ENCODE results near the gene PRSS50.
A peak's percentile ranks its signal among the peaks of the same experiment; 100 is the strongest.
"Not testable (repeated sequence)": the region's sequence is repeated elsewhere in the genome, so short reads cannot be mapped to it uniquely, and the experiment has no call there.

The PRSS50 gene

DNA sequence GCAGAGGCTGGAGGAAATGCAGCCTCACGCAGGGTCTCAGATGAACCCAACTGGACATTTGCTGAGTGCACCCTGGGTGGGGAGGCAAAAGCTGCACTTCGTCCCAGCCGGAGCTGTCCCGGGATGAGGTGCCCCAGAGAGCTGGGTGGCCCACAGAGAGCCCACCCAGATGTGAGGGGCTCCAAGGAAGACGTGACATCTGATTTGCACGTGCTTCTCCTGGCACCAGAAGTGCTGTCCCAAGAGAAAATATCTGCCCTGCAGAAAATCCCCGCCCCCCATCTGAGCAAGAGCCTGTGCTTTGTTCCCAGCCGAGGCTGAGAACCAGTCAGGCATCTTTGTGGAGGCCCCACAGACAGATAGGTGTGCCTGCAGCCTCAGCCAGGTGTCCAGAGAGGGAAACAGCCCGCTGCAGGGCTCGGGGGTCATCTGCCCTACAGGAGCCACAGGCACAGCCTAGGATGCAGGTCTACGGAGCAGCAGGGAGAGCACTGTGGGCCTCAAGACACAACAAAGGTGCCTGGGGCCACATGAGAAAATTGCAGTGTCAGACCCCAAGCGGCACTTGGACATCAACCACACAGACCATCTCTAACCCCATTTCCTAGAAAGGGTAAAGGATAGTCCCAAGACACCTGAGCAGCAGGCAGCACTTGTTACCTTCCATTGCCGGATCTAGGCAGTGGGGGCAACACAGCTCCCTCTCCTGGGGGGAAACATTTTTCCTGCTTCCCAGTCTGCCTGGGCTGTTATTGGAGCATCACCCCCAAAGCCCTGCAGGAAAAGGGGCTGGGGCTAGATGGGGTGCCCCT is 10.7 kb downstream of the PRSS50 start:
- Mint-ChIP-seq H3K27me3 (peaks cover 6% of the 10 kb centered on the region), H3K36me3 (ENCODE audit: low read depth) (no peaks in the 10 kb centered on the region), H3K4me3 (no peak overlapping the region), H3K27ac (no peak overlapping the region), H3K4me1 (no peaks in the 10 kb centered on the region), H3K9me3 (no peaks in the 10 kb centered on the region)
- ATAC-seq (no peak), DNase-seq (no peak)

DNA sequence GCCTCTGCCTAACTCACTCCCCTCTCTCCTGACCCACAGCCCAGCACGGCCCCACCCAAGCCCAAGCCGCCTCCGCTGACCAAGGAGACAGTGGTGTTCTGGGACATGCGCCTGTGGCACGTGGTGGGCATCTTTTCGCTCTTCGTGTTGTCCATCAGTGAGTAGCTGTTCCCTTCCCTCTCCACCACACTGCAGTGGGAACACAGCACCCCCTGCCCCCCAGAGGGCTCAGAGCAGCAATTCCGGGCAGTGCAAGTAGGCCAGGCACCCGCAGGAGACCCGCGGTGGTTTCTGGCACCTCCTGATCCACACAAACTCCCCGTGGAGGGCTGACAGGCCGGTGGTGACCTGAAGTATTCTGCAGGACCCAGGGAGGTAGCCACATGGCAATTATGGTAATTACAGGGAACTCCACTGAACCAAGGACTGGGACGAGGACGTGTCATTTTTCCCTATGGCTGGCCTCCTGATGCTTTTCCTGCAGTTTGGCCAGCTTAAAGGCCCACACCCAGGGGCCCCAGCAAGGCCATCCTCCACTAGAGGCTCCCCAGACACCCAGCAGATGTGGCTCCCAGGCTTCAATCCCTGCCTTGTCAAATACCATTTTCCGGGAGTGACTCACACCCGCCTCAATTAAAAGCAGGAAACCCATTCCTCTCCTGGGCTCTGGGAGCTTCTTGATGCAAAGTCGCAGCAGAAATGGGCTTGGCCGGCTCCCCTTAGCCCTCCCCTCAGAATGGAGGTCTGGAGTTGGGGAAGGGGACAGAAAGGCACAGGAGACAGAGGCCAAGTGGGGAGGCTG is 11.7 kb downstream of the PRSS50 start:
- no peak for ATAC-seq
- Mint-ChIP-seq H3K27ac (no peak overlapping the region), H3K9me3 (no peaks in the 10 kb centered on the region), H3K36me3 (ENCODE audit: low read depth) (no peaks in the 10 kb centered on the region), H3K4me1 (peaks cover 2% of the 10 kb centered on the region), H3K27me3 (peaks cover 11% of the 10 kb centered on the region), H3K4me3 (no peak overlapping the region)
- no peak for DNase-seq

DNA sequence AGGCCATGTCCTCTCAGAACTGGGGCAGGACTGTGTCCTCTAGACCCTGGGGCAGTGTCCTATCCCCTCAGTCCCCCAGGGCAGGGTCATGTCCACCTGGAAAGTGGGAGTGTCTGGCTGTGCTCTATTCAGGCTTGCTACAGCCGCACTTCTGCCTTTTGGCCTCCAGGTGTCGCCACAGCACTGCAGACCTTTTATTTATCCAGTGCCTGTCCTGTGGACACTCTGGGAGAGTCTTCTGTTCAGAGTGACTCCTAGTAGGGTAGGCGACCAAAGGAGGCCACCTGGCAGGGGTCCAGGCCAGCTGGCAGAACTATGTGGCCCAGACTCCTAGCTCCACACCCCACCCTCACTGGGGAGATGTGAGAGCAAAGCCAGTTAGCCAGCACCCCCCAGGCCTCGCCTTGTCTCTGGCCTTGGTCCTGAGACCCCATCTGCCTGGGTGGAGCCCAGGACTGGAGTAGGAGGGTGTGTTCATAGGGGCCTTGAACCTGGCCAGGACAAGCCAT is 12.6 kb downstream of the PRSS50 start:
- H3K27me3 Mint-ChIP-seq: peaks cover 11% of the 10 kb centered on the region
- no peak overlapping the region for H3K27ac Mint-ChIP-seq
- peaks cover 2% of the 10 kb centered on the region for H3K4me1 Mint-ChIP-seq
- H3K9me3 Mint-ChIP-seq: no peaks in the 10 kb centered on the region
- no peak overlapping the region for H3K4me3 Mint-ChIP-seq
- no peaks in the 10 kb centered on the region for H3K36me3 Mint-ChIP-seq (ENCODE audit: low read depth)
- DNase-seq (peak; percentile 66), ATAC-seq (peak; percentile 72)

DNA sequence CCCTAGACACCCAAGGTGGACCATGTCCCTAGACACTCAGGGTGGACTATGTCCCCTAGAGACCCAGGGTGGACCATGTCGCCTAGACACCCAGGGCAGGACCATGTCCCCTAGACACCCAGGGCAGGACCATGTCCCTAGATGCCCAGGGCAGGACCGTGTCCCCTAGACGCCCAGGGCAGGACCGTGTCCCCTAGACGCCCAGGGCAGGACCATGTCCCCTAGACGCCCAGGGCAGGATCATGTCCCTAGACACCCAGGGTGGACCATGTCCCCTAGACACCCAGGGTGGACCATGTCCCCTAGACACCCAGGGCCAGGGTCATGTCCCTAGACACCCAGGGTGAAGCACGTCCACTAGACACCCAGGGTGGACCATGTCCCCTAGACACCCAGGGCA is 13.3 kb downstream of the PRSS50 start:
- H3K36me3 Mint-ChIP-seq (ENCODE audit: low read depth); H3K27ac Mint-ChIP-seq; H3K4me1 Mint-ChIP-seq; ATAC-seq; DNase-seq; H3K9me3 Mint-ChIP-seq; H3K4me3 Mint-ChIP-seq: not testable (repeated sequence)
- H3K27me3 Mint-ChIP-seq: peaks cover 11% of the 10 kb centered on the region

DNA sequence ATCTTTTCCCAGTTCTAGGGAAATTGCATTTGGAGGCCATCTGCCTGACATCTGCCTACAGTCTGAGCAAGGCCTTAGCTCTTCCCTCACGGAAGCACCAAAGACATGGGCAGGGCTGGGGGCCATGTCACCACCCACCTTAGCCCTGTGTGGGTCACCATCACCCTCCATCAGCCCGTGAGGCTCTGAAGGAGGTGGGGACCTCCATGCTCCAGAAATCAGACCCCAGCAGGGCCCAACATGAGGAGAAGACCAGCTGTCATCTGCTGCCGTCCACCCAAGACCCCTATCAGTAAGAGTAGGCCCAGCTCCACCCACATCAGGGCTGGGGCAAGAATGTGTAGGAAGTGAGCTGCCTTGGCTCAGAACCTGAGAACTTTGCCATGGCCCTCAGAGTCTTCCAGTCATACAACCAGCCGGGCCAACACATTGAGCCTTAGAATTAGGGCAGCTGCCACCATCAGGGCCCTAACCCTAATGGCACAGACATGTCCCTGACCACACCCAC is 14.6 kb downstream of the PRSS50 start:
- H3K9me3 Mint-ChIP-seq: no peaks in the 10 kb centered on the region
- H3K27ac Mint-ChIP-seq: no peak overlapping the region
- no peaks in the 10 kb centered on the region for H3K36me3 Mint-ChIP-seq (ENCODE audit: low read depth)
- H3K4me1 Mint-ChIP-seq: peaks cover 2% of the 10 kb centered on the region
- H3K27me3 Mint-ChIP-seq: peaks cover 11% of the 10 kb centered on the region
- DNase-seq (no peak), ATAC-seq (no peak)
- no peak overlapping the region for H3K4me3 Mint-ChIP-seq

DNA sequence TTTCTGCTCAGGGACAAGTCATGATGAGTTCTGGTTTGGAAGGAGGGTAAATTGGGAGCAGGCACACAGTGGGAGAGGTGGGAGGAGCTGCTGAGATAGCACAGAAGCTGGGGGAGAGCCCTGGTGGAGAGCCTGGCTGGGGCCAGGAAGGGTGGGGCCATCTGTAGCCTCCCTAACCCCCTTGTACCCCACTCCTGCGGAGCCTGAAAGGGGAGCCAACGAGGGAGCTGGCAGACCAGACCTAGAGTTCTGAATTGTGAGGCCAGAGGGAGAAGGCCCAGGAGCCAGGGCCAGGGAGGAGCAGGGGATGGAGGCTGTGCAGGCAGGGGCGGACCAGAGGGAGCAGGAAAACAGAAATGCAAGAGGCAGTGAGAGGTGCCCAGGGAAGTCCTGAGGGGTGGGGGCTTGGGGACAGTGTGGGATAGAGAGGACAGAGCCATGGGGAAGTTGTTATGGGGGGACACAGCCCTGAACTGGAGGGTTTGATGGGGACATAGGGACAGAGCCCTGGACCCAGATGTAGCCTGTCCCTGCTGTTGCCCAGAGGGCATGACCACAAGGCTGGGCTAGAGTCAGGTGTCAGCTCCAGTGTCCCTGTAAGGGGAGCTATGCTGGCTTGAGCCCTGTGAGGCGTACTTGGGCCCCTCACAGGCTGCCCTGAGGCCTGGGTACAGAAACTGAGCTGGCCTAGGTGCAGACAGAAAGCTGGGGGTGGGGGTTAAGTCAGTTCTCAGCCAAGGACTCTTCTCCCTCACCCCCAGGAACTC is 15.2 kb downstream of the PRSS50 start:
- Mint-ChIP-seq H3K4me3 (no peak overlapping the region), H3K27me3 (peaks cover 11% of the 10 kb centered on the region)

DNA sequence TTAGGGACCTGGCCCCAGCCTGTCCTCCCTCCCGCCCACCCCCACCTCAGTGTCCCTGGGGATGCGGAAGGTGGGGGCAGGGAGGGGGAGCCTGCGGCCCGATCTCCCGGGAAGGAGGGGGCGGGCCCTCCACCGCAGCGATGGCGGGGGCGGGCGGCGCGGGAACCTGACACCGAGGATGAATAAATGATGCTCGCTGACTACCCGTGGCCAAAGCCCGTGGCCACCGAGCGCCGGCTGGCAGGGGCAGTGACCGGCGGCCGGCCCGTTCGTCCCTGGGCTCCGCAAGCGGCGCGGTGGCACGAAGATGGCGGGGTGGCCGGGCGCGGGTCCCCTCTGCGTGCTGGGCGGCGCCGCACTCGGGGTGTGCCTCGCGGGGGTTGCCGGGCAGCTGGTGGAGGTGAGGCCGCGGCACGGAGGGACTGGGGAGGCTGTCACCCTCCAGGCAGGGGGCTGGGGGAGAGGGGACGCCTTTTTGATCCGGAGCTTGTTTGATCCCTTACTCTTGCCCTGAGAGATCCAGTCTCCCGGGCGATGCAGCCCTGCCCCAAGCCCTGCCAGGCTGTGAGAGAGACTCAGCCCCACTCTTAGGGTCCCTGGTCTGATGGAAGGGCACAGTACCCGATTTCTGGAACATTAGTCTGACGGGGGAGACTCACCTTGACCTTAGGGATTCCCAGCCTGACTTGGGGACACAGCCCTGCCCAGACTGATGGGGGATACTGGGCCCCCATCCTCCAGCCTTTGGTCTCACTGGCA is 16.3 kb downstream of the PRSS50 start, which contains the start of gene TMIE:
TMIE (plus strand) TSS at position 212 of the 759 bp plus-strand sequence; CDS start at position 308, 96 bp downstream.
- no peaks in the 10 kb centered on the region for H3K9me3 Mint-ChIP-seq
- H3K36me3 Mint-ChIP-seq (ENCODE audit: low read depth): no peaks in the 10 kb centered on the region
- H3K27ac Mint-ChIP-seq: no peak within 1 kb of the TSS
- DNase-seq (no peak), ATAC-seq (no peak)
- peaks cover 2% of the 10 kb centered on the region for H3K4me1 Mint-ChIP-seq
- peaks cover 11% of the 10 kb centered on the region for H3K27me3 Mint-ChIP-seq
- H3K4me3 Mint-ChIP-seq: no peak within 1 kb of the TSS

More for the DNA sequence above, 15.2 kb downstream of the PRSS50 start:
- Mint-ChIP-seq H3K9me3 (no peaks in the 10 kb centered on the region), H3K36me3 (ENCODE audit: low read depth) (no peaks in the 10 kb centered on the region), H3K27ac (no peak overlapping the region), H3K4me1 (peaks cover 2% of the 10 kb centered on the region)
- ATAC-seq: no peak
- DNase-seq: no peak

DNA sequence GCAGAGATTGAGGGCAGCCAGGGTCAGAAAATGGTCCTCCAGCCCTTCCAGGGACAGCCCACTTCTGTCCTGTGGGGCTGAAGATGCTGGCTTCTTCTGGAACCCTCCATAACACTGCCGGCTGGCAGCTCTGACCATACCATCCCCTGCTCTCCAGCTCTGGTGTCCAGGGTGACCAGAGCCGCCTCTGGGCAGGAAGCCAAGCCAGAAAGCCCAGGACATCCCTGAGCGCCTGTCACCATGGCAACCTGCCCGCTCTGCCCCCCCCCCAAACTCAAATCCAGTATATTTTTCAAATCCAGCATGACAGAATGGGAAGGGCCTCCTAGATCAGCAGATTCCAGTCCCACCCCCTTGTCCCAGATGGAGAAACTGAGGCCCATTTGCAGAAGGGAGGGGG is 16.9 kb downstream of the PRSS50 start:
- Mint-ChIP-seq H3K27me3 (peaks cover 11% of the 10 kb centered on the region), H3K4me3 (no peak overlapping the region), H3K27ac (no peak overlapping the region), H3K9me3 (no peaks in the 10 kb centered on the region), H3K4me1 (peaks cover 6% of the 10 kb centered on the region), H3K36me3 (ENCODE audit: low read depth) (no peaks in the 10 kb centered on the region)
- ATAC-seq: no peak
- no peak for DNase-seq

DNA sequence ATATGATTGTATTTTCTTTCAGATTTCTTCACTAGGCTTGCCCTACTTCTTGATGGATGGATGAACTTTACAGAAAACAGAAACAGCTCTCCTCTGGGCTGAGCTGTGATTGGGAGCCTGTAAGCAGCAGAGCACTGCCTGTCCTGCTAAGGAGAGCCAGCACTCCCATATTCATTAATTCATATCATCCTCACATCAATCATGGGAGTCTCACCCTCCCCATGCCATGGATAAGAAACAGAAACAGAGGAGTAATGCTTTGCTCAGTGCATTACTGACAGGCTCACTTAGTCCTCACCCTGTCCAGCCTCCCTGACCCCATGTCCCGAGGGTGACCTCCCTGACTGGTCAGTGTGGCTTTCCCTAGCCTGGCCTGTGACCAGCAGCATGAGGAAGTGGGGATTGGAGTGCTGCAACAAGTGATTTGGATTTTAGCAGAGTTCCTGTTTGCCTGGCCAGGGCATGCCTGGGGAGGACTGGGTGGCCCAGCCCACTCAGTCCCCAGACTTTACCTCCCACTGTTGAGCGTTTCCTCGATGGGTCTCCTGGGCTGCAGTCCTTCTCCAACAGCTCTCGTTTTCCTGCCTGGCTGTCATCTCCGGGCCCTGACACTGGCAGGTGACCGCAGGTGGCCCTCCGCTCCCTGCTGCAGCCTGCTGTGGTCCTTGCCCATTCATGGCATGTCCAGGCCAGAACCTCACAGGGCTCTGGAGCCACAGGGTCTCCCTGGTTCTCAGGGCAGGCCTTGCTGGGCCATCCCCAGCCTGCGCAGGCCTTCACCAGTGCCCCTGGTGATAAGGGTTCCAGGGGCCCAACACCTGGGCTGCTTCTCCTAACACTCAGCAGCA is 17.8 kb downstream of the PRSS50 start:
- Mint-ChIP-seq H3K4me1 (peaks cover 15% of the 10 kb centered on the region), H3K9me3 (no peaks in the 10 kb centered on the region), H3K27ac (no peak overlapping the region), H3K36me3 (ENCODE audit: low read depth) (no peaks in the 10 kb centered on the region), H3K4me3 (no peak overlapping the region), H3K27me3 (peaks cover 11% of the 10 kb centered on the region)
- DNase-seq (no peak), ATAC-seq (no peak)

DNA sequence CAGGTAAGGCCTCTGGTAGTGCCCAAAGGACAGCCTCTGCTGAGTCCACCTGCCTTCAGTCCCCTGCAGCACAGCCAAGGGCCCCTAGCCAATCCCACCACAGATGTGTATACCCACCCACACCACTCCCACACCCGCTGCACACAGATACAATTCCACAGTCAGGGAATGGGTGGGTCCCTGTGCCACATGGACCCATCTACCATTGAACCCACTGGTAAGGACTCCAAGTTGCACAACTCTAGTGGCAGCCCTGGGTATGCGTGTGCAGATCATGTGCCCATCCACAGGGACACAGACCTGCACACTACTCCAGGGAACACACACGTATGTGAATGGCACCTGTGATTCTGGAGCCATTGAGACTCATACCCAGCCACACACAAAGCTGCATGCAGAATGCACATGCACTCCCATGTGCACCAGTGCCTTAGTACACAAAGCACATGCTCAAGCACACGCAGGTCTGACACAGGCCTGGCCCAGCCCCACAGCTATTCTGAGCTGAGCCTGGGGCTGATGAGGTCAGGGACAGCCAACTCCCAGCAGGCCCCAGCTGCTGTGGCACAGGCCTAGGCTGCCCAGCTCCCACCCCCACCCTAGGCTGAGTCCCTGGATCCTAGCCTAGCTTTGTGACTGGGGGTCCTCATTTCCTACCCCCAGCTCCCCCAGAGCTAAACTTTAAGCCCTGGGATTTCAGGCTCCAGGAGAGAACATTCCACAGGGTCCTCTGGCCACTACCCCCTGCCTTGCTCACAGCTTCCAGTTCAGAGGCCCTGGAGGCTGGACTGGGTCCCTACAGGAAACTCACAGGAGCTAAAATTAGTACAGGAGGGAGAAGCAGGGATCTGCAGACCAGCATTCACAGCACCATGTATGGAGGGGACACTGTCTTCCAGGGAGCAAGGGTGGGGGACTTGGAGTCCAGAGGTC is 21.4 kb downstream of the PRSS50 start:
- Mint-ChIP-seq H3K4me3 (no peak overlapping the region), H3K4me1 (peaks cover 29% of the 10 kb centered on the region), H3K27ac (peak overlapping the region; percentile 27), H3K36me3 (ENCODE audit: low read depth) (no peaks in the 10 kb centered on the region), H3K27me3 (peaks cover 6% of the 10 kb centered on the region), H3K9me3 (no peaks in the 10 kb centered on the region)
- ATAC-seq (no peak), DNase-seq (no peak)

DNA sequence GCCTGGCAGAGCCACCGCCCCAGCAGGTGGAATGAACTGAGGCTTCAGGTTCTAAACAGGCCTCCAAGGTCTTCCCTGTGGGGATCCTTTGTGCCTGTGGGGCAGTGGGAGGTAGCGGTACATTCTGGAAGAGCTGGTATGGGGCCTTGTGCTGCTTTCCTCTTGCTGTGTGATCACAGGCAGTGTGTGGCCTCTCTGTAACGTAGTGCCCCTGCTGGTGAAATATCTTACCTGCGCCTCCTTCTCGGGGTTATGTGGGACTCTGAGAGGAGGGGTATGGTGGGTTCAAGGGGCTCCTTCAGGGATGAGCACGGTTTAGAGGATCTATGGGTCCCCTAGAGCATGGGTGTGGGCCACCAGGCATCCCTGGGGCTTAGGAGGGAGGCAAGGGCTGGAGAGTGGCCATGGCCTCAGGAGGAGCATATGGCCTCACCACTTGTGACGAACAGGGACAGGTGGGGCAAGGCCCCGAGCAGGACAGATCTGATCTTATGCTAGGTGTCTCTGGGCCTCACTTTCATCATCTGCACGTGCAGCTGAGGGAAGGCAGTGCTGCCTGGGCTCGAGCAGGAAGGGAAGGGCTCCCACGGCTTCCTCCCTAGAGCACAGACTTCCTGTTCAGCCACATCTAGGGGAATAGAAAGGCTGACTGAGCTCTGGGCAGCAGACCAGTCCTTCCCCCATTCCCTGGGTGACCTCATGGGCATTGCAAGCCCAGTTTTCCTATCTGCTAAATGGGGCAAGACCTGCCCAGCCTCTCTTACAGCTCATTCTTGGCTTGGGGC is 22.3 kb downstream of the PRSS50 start:
- ATAC-seq: peak; percentile 16
- H3K36me3 Mint-ChIP-seq (ENCODE audit: low read depth): no peaks in the 10 kb centered on the region
- H3K27ac Mint-ChIP-seq: peak overlapping the region; percentile 27
- peak; percentile 43 for DNase-seq
- no peak overlapping the region for H3K4me3 Mint-ChIP-seq
- peaks cover 29% of the 10 kb centered on the region for H3K4me1 Mint-ChIP-seq
- no peaks in the 10 kb centered on the region for H3K9me3 Mint-ChIP-seq
- H3K27me3 Mint-ChIP-seq: peaks cover 6% of the 10 kb centered on the region

DNA sequence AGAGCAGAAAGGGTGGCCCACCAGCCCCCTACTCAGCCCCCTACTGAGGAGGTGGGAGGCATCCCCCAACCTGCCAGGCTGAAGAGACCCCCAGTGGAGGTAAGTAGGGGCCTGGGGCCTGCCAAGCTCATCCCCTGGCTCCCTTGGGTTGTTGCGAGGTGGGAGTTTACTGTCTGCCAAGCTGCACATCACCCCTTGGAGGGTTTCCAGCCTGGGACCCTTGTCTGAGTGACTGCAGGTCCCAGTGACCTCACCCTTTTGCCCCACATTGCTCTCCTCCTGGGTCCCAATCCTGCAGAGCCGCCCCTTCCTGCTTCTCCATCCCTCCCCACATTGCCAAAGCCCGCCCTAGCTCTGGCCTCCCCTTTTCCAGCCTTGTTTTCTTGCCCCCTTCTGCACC is 23.1 kb downstream of the PRSS50 start:
- H3K36me3 Mint-ChIP-seq (ENCODE audit: low read depth): no peaks in the 10 kb centered on the region
- H3K27me3 Mint-ChIP-seq: peaks cover 6% of the 10 kb centered on the region
- ATAC-seq (no peak), DNase-seq (no peak)
- peaks cover 29% of the 10 kb centered on the region for H3K4me1 Mint-ChIP-seq
- H3K27ac Mint-ChIP-seq: no peak overlapping the region
- H3K9me3 Mint-ChIP-seq: no peaks in the 10 kb centered on the region
- no peak overlapping the region for H3K4me3 Mint-ChIP-seq
